Activated CD8-positive, alpha-beta memory T cell treated with anti-CD3 and anti-CD28 coated beads for 1 hour (primary cell): Measurements from ENCODE around the gene ACYP1.

Experiments
- DNase-seq, 2 donors: peaks; one replicate each; pipeline ENCODE4 v3.0.0-alpha.2; 2020; ENCODE audit warnings: low read depth in 1 of 2; ENCODE audit errors: extremely low read depth in 1 of 2

ACYP1 gene

DNA sequence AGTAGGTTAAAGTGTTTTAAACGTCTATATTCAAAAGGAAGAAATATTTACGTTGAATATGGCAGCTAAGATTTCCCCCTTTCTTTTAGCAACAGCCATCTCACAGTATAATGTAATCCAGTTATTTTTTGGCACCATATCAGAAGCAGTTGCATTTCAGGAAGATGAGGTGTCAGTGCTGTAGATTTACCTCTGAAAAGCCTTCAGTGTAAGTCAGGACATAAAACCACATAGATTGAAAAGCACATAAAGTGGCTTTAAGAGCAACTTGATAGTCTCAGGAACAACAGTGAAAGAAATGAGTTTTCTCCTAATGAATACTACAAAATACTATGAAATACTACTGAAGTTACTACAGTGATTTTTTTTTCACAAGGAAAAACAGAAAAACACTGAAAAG is 19.5 kb downstream of the ACYP1 start:
- DNase-seq = no peak

DNA sequence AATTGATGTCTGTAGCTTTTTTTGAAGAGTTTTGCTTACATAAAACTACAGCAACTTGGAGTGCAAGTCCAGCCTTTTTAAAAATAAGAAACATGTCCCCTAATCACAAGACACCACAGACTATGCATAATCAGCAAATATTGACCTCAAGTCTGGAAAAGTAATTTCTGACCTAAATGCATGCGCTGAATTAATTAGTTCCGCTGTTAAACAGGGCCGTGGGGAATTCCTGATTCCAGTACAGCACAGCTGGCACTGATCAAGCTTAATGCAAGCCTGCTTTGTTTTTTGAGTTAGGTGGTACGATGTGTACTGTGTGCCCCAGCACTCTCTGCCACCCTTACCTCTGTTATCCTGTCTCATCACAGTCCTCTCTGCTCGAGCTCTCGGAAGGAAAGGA is 21.8 kb downstream of the ACYP1 start:
- DNase-seq = no peak

DNA sequence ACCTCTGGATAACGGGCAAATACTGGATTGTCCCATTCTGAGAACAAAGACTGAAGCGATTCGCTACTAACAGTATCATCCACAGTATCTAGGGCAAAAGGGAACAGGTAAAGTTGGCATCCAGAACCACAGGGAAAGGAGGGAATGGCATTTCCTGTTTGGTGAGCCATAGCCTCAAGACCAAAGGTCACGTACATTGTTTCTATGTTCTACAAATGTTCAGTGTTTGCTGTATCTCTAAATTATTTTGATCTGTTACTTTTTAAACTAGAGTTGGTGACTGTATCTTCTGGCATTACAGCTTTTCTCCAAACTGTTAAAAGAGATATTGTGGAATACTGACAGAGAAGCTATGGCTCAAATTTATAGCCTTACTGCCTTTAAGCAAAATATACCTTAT is 22.2 kb downstream of the ACYP1 start:
- DNase-seq = no peak

DNA sequence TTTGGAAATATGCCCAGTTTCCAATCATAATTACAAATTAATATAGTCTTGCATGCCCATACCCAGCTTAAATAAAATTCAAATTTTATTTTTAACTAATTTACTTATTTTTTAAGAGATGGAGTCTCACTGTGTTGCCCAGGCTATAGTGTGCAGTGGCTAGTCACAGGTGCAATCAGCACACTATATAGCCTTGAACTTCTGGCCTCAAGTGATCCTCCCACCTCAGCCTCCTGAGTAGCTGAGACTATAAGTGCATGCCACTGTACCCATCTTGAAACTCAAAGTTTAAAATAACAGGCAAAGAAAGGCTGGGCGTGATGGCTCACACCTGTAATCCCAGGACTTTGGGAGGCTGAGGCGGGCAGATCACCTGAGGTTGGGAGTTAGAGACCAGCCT is 22.9 kb downstream of the ACYP1 start:
- DNase-seq = no peak

DNA sequence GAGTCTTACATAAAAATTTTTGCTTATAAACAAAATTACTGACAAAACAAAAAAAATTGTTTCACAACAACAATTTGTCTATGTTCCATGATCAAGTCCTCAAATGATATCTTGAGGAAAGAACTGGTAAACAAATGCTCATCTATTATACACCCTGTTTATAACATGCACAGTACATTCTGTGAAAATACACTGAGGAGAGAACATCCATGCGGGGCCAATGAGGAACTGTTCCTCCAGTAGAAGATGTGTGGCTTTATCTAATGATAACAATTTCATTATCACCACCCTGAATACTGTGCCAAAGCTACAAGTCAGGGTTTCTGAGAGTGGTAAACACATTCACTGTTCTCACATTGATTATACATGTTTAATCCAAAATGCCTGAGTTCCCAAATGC is 23.3 kb downstream of the ACYP1 start:
- no peak for DNase-seq

DNA sequence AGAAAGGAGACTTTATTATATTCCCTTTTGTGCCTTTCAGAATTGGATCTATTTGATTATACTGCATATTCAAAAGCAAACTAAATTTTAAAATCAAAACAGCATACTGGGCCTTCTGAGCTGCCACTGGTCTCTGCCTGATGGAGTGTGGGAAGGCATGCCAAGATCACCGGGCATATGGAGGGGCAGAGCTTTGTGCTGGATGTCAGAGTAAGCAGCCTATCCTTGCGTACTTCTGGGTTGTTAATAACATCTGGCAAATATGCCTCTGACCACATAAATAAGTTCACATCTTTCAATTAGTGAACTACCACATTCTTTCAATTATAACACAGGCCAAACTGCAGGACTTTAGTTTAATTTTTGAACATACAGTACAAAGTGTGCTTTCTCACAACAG is 30.9 kb downstream of the ACYP1 start:
- DNase-seq = no peak

DNA sequence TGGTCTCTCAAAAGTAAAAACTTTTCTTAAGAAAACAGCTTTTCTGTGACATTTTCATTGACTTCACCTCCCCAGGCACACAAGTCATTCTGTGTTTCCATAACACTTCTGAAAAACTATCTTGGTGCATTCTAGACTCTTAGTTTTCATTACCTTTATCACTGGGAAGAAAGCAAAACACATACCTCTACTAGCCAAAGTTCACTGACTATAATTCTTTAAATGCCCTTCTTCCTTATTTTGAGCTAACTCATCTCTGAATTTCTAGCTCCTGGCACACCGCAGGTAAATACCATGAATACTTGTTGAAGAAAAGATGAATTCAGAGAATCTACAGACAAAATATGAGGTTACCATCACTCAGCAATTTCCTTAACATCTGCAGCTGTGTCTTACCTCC is 33.7 kb downstream of the ACYP1 start:
- no peak for DNase-seq

DNA sequence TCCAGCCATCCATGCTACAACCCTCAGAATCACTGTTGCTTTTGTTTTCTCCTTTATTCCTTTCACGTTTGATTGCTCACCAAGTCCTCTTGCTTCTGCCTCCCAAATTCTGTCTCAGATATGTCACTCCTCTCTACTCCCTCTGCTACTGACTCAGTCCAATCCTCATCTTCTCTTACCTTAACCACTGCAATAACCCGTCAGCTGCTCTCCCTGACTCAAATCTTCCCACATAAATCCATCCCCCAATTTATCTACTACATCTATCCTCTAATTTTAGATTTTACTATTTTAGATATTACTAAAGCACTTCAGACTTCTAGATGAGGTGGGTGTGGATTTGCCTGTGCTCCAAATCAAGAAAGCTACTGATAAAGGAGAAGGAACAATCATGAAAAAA is 37.9 kb downstream of the ACYP1 start:
- no peak for DNase-seq

DNA sequence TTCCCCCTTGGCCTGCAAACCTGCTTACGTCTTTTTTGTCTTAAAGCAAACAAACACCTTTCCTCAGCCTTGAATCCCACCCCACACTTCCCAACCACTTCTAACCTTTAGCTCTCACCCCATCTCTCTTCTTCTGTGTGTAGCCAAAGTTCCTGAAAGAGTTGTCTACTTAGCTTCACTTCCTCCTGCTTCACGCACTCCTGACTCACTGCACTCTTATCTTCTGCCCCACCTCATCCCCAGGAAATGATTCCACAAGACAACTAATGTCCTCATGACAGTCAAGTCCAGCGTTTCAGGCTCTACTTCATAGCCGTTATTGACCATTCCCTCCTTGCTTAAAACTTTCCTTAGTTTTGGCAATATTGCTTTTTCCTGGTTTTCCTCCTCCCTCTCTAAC is 38.7 kb downstream of the ACYP1 start:
- DNase-seq = no peak

DNA sequence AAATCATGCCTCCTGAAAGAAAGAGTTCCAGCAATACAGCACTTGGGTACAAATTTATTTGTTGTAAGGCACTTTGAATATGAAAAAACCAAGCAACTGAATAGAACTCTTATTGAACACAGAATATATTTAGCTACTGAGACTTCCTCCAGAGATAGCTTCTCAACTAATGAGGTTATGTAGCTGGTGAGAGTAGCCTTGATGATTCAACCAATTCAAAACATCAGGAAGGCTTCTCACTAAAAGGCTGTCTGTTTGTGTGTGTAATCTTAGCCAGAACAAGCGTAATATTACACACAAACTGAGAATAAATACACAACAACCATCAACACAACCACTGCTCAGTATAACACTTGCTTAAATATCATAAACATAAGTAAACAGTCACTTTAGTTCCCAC is 40.7 kb downstream of the ACYP1 start:
- DNase-seq = no peak

DNA sequence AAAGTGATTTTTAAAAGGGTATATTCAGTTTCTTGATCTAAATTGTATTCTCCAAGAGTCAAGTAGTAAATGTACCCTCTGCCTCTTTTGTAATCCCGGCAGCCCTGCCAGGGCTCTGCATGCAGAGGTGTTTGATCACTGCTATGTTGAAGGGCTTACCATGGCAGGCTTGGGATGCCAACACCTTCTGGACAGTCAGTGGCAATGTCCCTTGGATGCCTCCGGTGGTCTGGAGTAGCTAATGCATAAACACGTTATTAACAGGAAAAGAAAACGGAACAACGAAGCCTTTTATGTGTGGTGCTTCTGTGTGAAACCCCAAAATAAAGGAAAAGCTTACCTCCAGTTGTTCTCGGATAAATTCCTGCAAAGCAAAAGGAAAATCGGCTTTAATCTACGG is 41.2 kb downstream of the ACYP1 start:
- DNase-seq = no peak

DNA sequence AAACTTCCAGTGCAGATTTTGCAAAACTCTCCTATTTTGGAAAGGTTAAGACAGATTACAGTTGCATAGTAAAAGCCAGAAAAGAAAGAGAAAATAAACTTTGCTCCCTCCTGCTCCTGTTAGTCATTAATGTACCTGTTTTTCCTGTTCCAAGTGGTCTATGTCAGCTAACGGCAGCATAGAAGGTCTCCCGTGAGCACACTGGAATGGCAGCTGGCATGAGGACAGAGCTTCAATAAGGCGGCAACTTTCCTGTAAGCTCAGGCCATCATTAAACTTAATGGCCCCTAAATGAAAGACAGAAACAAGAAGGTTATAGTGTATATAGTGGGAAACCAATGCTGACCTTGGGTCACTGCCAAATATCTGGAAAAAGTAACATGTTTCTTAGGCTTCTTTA is 45.1 kb downstream of the ACYP1 start:
- DNase-seq = no peak

DNA sequence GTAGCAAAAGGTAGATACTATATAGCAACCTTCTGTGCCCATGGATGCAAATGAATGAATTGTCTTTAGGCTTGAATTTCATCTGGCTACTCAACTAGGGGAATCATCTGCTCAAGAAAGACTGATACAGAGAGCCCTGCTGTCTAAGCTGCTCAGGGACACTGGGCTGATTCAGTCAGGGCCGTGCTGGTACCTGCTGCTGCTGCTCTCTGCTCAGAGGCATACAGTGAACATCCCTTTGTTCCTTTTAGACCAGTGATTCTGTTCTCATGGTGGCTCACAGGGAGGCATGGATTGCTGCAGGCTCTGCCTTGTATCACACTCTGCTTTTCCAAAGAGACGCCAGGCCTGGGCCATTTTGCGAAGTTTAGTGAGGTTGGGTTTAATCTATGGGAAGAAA is 47.0 kb downstream of the ACYP1 start:
- no peak for DNase-seq

DNA sequence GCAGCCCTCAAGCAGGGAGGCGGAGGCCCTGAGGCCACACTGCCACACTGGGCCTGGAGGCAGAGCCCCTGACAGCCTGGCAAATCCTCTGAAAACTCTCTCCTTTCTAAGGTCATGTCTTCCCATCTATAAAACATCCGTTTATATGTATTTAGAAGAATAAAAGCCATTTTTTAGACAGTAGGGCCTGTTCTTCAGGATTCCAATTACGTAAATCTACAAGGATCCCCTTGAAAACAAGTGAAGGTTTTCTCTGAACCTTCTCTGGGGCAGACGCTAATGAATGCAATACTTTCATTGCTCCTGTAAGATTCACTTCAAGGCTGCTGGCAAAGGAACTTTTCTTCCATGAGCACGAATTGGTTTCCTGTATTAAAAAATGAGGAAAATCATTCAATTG is 48.3 kb downstream of the ACYP1 start:
- no peak for DNase-seq

DNA sequence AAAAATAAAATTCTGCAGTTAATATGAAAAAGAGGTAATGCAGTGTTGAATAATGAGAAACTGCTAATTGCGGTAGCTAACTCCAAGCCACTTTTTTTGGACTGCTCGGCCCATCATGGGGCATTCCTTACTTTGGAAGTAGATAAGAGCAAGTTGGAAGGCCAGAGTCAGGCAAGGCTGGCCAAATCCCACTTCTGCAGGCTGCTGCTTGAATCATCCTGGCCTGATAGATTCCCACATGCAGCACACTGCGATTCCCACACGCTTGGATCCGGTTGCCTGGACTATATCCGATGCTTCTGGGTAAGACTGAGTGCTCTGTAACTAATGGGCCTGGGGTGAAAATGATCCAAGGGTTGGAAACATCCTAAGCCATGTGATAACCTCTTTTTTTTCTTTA is 50.5 kb downstream of the ACYP1 start:
- no peak for DNase-seq

DNA sequence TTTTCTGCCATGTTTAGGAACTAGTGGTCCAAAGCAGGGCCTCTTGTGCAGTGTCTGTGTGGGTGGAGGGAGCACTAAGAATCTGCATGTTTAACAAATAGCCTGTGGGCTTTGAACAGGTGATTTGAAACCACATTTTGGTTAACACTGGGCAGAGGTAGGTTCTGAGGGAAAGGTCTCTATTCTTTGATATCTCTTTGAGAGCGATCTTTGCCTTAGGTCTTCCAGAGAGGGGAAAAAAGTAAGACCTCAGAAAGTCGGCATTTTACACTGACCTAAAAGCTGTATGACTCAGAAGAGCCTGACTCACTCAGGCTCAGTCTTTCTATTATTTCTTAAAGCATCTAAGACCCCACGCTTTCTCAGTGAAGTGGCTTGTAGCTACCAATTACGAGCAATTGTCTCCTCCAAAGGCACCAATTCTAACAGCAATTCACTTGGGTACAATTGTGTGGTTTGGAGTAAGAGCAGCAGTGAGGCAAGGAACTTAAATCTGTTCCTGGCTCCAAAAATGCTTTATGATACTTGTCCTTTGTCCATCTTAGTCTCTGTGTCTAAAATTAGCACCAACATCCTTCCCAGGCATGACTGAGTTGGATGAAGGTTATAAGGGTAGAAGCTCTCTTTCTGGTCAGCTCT is 52.3 kb downstream of the ACYP1 start:
- no peak for DNase-seq

DNA sequence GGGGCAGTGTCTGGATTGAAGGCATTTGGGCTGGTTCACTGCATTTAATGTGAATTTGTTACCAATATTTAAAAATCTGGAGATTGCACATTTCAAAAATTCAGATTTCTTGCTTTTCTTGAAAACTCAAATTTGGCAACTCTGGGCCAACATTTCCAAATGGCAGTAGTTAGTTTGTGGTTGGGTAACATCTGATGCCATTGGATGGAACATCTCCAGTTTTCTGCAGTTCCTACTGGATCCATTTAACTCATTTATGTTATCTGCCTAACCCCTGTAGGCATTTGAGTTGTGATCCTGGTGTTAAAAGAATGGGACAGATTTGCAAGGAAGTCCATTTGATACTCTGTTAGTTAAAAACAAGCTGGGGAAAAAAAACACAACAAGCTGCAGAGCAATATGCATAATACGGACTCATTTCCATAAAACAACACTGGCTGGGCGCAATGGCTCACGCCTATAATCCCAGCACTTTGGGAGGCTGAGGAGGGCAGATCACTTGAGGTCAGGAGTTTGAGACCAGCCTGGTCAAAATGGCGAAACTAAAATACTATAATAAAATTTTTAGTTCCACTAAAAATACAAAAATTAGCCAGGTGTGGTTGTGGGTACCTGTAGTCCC is 53.2 kb downstream of the ACYP1 start:
- DNase-seq = no peak

DNA sequence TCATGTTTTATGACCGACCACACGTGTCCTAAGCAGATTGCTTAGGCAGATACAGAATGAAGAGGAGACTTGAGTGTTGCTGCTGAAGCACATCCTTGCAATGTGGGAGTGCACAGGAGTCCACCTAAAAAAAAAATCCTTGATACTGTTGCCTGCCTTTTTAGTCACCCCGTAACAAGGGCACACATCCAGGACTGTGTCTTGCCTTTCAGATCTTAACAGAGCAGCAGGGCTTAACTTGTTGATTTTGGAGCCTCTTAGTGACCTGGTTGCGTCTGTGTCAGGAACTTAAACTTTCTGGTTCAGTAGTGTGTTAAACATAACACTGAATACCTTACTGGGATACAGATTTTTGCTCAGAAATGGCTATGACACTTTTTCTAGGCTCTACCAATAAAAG is 54.6 kb downstream of the ACYP1 start:
- no peak for DNase-seq

DNA sequence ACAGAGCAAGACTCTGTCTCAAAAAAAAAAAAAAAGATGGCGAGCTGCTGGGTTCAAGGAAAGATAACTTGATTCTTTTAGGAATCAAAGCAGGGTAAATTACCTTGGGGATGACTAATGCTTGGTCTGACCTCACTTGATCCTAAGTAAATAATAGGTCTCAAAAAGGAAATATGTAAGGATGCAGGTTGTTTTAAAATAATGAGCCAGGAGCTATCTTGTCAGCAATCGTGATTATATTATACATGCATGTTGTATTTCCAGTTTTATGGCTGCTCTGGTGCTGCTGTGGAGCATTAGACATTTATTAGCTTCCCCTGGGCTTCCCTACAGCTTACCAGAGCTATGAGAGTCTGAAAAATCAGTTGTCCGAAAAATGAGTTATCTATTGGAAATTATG is 58.5 kb downstream of the ACYP1 start:
- DNase-seq = no peak

DNA sequence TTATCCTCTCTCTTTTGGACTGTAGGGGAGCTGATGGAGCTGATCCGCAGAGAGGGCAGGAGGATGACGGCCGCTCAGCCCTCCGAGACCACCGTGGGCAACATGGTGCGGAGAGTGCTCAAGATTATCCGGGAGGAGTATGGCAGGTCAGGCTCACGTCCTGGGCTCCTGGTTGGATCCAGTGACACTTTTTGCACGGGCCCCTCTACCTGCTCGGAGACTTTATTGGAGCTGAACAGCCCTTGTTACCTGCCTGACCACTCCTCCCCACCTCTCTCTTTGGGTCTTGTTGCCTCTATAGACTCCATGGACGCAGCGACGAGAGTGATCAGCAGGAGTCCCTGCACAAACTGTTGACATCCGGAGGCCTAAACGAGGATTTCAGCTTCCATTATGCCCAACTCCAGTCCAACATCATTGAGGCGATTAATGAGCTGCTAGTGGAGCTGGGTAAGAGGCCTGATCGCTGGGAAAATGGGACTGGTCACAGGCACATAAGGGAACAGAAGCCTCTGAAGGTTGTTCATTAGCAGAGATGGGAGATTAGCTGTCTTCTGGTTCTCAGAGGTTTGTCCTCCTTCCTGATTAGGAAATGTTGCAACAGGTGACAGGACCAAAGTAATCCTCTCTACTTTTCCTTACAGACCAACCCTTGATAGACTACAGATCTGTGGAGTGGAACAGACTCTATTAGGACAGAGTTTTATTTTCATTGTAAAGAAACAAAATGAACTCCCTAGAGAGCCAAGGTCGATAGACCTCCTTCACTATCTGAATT is 60.4 kb downstream of the ACYP1 start:
- DNase-seq = no peak
